Measurements from ENCODE around the gene ADH6. TPM values are rescaled to one million over a fixed set of nuclear protein-coding genes. Genes with fewer than 3 reads are reported as not detected.

Gene ADH6
- total RNA-seq, 1 experiment from 2014 or later, result 0.18 TPM

- CTCF ChIA-PET, result no interaction called here
- no TSS peak for BruUV-seq (replicated peaks)
- no peak overlapping the region for H3K4me3 ChIP-seq (ENCODE audit: low read depth in 2 of 2, low read length in 2 of 2)
These were observed 64.2 kb downstream of the ADH6 start for GRCh38 chr4:99154658-99155342.

More at GRCh38 chr4:99154658-99155342, 64.2 kb downstream of the ADH6 start:
- POLR2A ChIA-PET, result no interaction called here
- no peak for TF ChIP-seq POLR2AphosphoS5 (IDR thresholded peaks at IDR 0.05; ENCODE audit: low read depth, low read length)
- no peak for TF ChIP-seq TCF7L2 (IDR thresholded peaks at IDR 0.05; ENCODE audit: low read depth, low read length)
- no peak for TF ChIP-seq CTCF (IDR thresholded peaks at IDR 0.05)
- TF ChIP-seq SIN3A (IDR thresholded peaks at IDR 0.05; ENCODE audit: borderline replicate concordance, insufficient read depth, low read depth, low read length), result no peak
- TF ChIP-seq REST (IDR thresholded peaks at IDR 0.05; ENCODE audit: insufficient read depth in 1 of 2, low read depth in 2 of 2, low read length in 1 of 2), result no peak
- no peaks in the 10 kb centered on the region for H3K4me1 ChIP-seq (ENCODE audit: control insufficient read depth, insufficient read depth, low read length)
- intact Hi-C loops (cut with micrococcal nuclease; ENCODE audit: unreplicated experiment) (no loop called here), in situ Hi-C loops (cut with HindIII; ENCODE audit: low pct_unique_long_range_greater_than_20kb, low sequenced_read_pairs) (no loop called here)
- no peak for DNase-seq (ENCODE audit: low read depth, low spot score)
- no peak overlapping the region for H3K27ac ChIP-seq (ENCODE audit: low read length)
- ATAC-seq, result no peak
- no peaks in the 10 kb centered on the region for H3K9me3 ChIP-seq (ENCODE audit: control insufficient read depth, insufficient read depth, low read depth, low read length)
- no peaks in the 10 kb centered on the region for H3K27me3 ChIP-seq (ENCODE audit: control insufficient read depth, insufficient read depth, low read length)
- H3K36me3 ChIP-seq (ENCODE audit: control insufficient read depth, insufficient read depth, low read length), result no peaks in the 10 kb centered on the region

Other genes with a start within 250 kb of the ADH6 start
- gene METAP1, start 223.5 kb downstream of the ADH6 start, total RNA-seq (2021; ENCODE audit: unreplicated experiment), result 51.9 TPM
- gene ADH5, start 130.5 kb downstream of the ADH6 start, total RNA-seq (2021; ENCODE audit: unreplicated experiment), result 117 TPM
- 0.10 TPM for gene ADH4, start 74.9 kb downstream of the ADH6 start, total RNA-seq (2021; ENCODE audit: unreplicated experiment)
- gene ADH1A, start 71.7 kb upstream of the ADH6 start, total RNA-seq (2021; ENCODE audit: unreplicated experiment), result not detected
- 0.98 TPM for gene ADH1B, start 102.2 kb upstream of the ADH6 start, total RNA-seq (2021; ENCODE audit: unreplicated experiment)
- gene ADH1C, start 133.5 kb upstream of the ADH6 start, total RNA-seq (2021; ENCODE audit: unreplicated experiment), result not detected
- gene ADH7, start 216.1 kb upstream of the ADH6 start, total RNA-seq (2021; ENCODE audit: unreplicated experiment), result not detected